Right atrium auricular region (tissue), 2 donors: ENCODE data around the gene SLC29A2. TPM values are rescaled to one million over a fixed set of nuclear protein-coding genes. Genes with fewer than 3 reads are reported as not detected.

Source experiments
- DNase-seq: peaks from one replicate; pipeline ENCODE4 v3.0.0-alpha.2; 2019; ENCODE audit warnings: low spot score
- H3K27ac ChIP-seq, 2 donors: fragments of 200-600 bp; sonication (generic); 1 replicate in 1 of 2; 2 replicates in 1 of 2; pipeline ENCODE4 v1.5.1; 2016 to 2019
- H3K27me3 ChIP-seq, 2 donors: fragments of 200-600 bp; sonication (generic); one replicate each; pipeline versions ENCODE4 v1.5.1 to v1.6.0; 2017 to 2019
- H3K36me3 ChIP-seq: fragments of 200-600 bp; sonication (generic); one replicate; pipeline ENCODE4 v1.5.1; 2016
- H3K4me1 ChIP-seq, 2 donors: fragments of 200-600 bp; sonication (generic); one replicate each; pipeline versions ENCODE4 v1.5.1 to v1.6.0; 2017 to 2019
- H3K4me3 ChIP-seq, 2 donors: fragments of 200-600 bp; sonication (generic); 1 replicate in 1 of 2; 2 replicates in 1 of 2; pipeline ENCODE4 v1.5.1; 2017 to 2019; ENCODE audit warnings: mild to moderate bottlenecking in 1 of 2, moderate library complexity in 1 of 2
- H3K9me3 ChIP-seq, 2 donors: fragments of 200-600 bp; sonication (generic); one replicate each; pipeline ENCODE4 v1.5.1; 2019
- CTCF ChIP-seq, 2 donors: fragments of 200-600 bp; sonication (generic); IDR thresholded peaks; one replicate each; pipeline ENCODE4 v1.5.1; 2019; ENCODE audit warnings: antibody characterized with exemption in 2 of 2
- total RNA-seq, 2 donors: library from RNA; depleted of rRNA; stranded (reverse); fragments of >200 nt; gene quantifications; one replicate each; pipeline ENCODE4 v1.1.0, GENCODE V29; 2016

The SLC29A2 gene
- total RNA-seq, 2 donors from 2014 or later = 16.9 to 19.9 TPM

- Histone ChIP-seq H3K4me3 (peak overlapping the region; percentile 72 to 85), H3K27me3 (no peaks in the 10 kb centered on the region), H3K27ac (peak overlapping the region; percentile 77 to 91), H3K36me3 (peaks cover under 1% of the 10 kb centered on the region), H3K4me1 (peaks cover 0 to 39% of the 10 kb centered on the region in 2 donors), H3K9me3 (no peaks in the 10 kb centered on the region)
- DNase-seq = no peak
- TF ChIP-seq CTCF (IDR thresholded peaks at IDR 0.05) = no peak
Measured at GRCh38 chr11:66346476-66347424, 24.8 kb downstream of the SLC29A2 start.

GRCh38 chr11:66345316-66345649 lies 26.3 kb downstream of the SLC29A2 start:
- Histone ChIP-seq H3K27me3 (no peaks in the 10 kb centered on the region), H3K4me1 (peaks cover 0 to 39% of the 10 kb centered on the region in 2 donors), H3K36me3 (peaks cover 15% of the 10 kb centered on the region), H3K9me3 (no peaks in the 10 kb centered on the region), H3K4me3 (peak overlapping the region; percentile 62 to 81), H3K27ac (peak overlapping the region; percentile 60 to 66)
- no peak for DNase-seq
- no peak for TF ChIP-seq CTCF (IDR thresholded peaks at IDR 0.05)

GRCh38 chr11:66344550-66345315 lies 26.8 kb downstream of the SLC29A2 start, which contains the start of gene BRMS1:
Gene BRMS1, minus strand, starts transcription at chr11:66345104. Its CDS starts 2,870 bp downstream, at chr11:66342234.
- Histone ChIP-seq H3K36me3 (peaks cover 21% of the 10 kb centered on the region), H3K4me1 (peaks cover 0 to 39% of the 10 kb centered on the region in 2 donors), H3K9me3 (no peaks in the 10 kb centered on the region), H3K27me3 (no peaks in the 10 kb centered on the region), H3K27ac (peak within 1 kb of the TSS; percentile 60 to 77), H3K4me3 (peak within 1 kb of the TSS; percentile 62 to 81)
- peak in 1 of 2 donors; percentile 40 for TF ChIP-seq CTCF (IDR thresholded peaks at IDR 0.05)
- peak; percentile 98 for DNase-seq

GRCh38 chr11:66343176-66343575 lies 28.4 kb downstream of the SLC29A2 start:
- H3K4me1 ChIP-seq = peaks cover 0 to 34% of the 10 kb centered on the region in 2 donors
- no peak for TF ChIP-seq CTCF (IDR thresholded peaks at IDR 0.05)
- peaks cover 30% of the 10 kb centered on the region for H3K36me3 ChIP-seq
- DNase-seq = no peak
- H3K27ac ChIP-seq = no peak overlapping the region
- H3K27me3 ChIP-seq = no peaks in the 10 kb centered on the region
- H3K9me3 ChIP-seq = no peaks in the 10 kb centered on the region
- no peak overlapping the region for H3K4me3 ChIP-seq

- no peak for TF ChIP-seq CTCF (IDR thresholded peaks at IDR 0.05)
- H3K36me3 ChIP-seq = peaks cover 35% of the 10 kb centered on the region
- H3K27me3 ChIP-seq = no peaks in the 10 kb centered on the region
- H3K9me3 ChIP-seq = no peaks in the 10 kb centered on the region
- peaks cover 0 to 34% of the 10 kb centered on the region in 2 donors for H3K4me1 ChIP-seq
- no peak overlapping the region for H3K4me3 ChIP-seq
- H3K27ac ChIP-seq = no peak overlapping the region
- no peak for DNase-seq
Measured at GRCh38 chr11:66341502-66342126, 29.9 kb downstream of the SLC29A2 start.
